Tibial artery (tissue), 4 donors: ENCODE measurements around the gene YTHDF1.

Experiments used
- DNase-seq, 2 donors: peaks; one replicate each; pipeline ENCODE4 v3.0.0-alpha.2; 2019
- H3K27ac ChIP-seq, 2 donors: fragments of 200-600 bp; sonication (generic) in 1 of 2; 1 replicate in 1 of 2; 2 replicates in 1 of 2; pipeline ENCODE4 v1.5.1; 2018 to 2019; ENCODE audit warnings: mild to moderate bottlenecking in 1 of 2
- H3K27me3 ChIP-seq, 2 donors: fragments of 200-600 bp; sonication (generic) in 1 of 2; one replicate each; pipeline versions ENCODE4 v1.5.1 to v1.6.0; 2016 to 2019
- H3K36me3 ChIP-seq, 3 donors: fragments of 200-600 bp; sonication (generic) in 2 of 3; one replicate each; pipeline ENCODE4 v1.5.1; 2016 to 2019; ENCODE audit warnings: mild to moderate bottlenecking in 2 of 3
- H3K4me1 ChIP-seq, 4 donors: fragments of 200-600 bp; sonication (generic) in 2 of 4; 1 replicate in 3 of 4; 2 replicates in 1 of 4; pipeline ENCODE4 v1.5.1; 2016 to 2019
- H3K4me3 ChIP-seq, 2 donors: fragments of 200-600 bp; sonication (generic) in 1 of 2; 1 replicate in 1 of 2; 2 replicates in 1 of 2; pipeline ENCODE4 v1.5.1; 2018 to 2019; ENCODE audit warnings: mild to moderate bottlenecking in 2 of 2
- H3K9me3 ChIP-seq, 3 donors: fragments of 200-600 bp; sonication (generic) in 1 of 3; one replicate each; pipeline ENCODE4 v1.5.1; 2016 to 2019
- CTCF ChIP-seq, 2 experiments: fragments of 200-600 bp in 1 of 2; fragments of 450-650 bp in 1 of 2; IDR thresholded peaks; one replicate each; pipeline ENCODE4 v1.5.1; 2017 to 2019; ENCODE audit warnings: antibody characterized with exemption in 2 of 2, mild to moderate bottlenecking in 1 of 2, moderate library complexity in 1 of 2
- intact Hi-C: fragments of 100-400 bp; cut with DNase I; formaldehyde crosslinking; loops from one replicate; pipeline ENCODE4 v1.15.0; 2023; ENCODE audit warnings: low total_unique reads

YTHDF1 gene

GRCh38 chr20:63246490-63247288 is 30.8 kb upstream of the YTHDF1 start:
- Histone ChIP-seq H3K27me3 (peaks cover 0 to 93% of the 10 kb centered on the region in 2 donors), H3K9me3 (no peaks in the 10 kb centered on the region), H3K27ac (no peak overlapping the region), H3K36me3 (no peaks in the 10 kb centered on the region), H3K4me1 (peaks cover 0 to 3% (median 0%) of the 10 kb centered on the region in 4 donors), H3K4me3 (no peak overlapping the region)
- TF ChIP-seq CTCF (IDR thresholded peaks at IDR 0.05), result no peak
- intact Hi-C loops, result no loop called here
- no peak for DNase-seq

GRCh38 chr20:63244468-63244867 is 28.5 kb upstream of the YTHDF1 start:
- no peaks in the 10 kb centered on the region for H3K36me3 ChIP-seq
- no peak for DNase-seq
- TF ChIP-seq CTCF (IDR thresholded peaks at IDR 0.05), result no peak
- H3K9me3 ChIP-seq, result no peaks in the 10 kb centered on the region
- no peak overlapping the region for H3K4me3 ChIP-seq
- H3K4me1 ChIP-seq, result peaks cover 0 to 3% (median 0%) of the 10 kb centered on the region in 4 donors
- no peak overlapping the region for H3K27ac ChIP-seq
- peaks cover 0 to 91% of the 10 kb centered on the region in 2 donors for H3K27me3 ChIP-seq
- intact Hi-C loops, result no loop called here

- H3K27me3 ChIP-seq, result peaks cover 0 to 85% of the 10 kb centered on the region in 2 donors
- H3K4me3 ChIP-seq, result no peak overlapping the region
- no peak overlapping the region for H3K27ac ChIP-seq
- no peak for DNase-seq
- no peak for TF ChIP-seq CTCF (IDR thresholded peaks at IDR 0.05)
- peaks cover 0 to 3% (median 0%) of the 10 kb centered on the region in 4 donors for H3K4me1 ChIP-seq
- H3K9me3 ChIP-seq, result no peaks in the 10 kb centered on the region
- intact Hi-C loops, result no loop called here
- no peaks in the 10 kb centered on the region for H3K36me3 ChIP-seq
Measured at GRCh38 chr20:63243604-63244247, 27.8 kb upstream of the YTHDF1 start.

- intact Hi-C loops, result no loop called here
- TF ChIP-seq CTCF (IDR thresholded peaks at IDR 0.05), result no peak
- DNase-seq, result no peak
- Histone ChIP-seq H3K9me3 (no peaks in the 10 kb centered on the region), H3K27ac (no peak overlapping the region), H3K4me3 (no peak overlapping the region), H3K36me3 (no peaks in the 10 kb centered on the region), H3K27me3 (peaks cover 0 to 85% of the 10 kb centered on the region in 2 donors), H3K4me1 (peaks cover 0 to 3% (median 0%) of the 10 kb centered on the region in 4 donors)
Measured at GRCh38 chr20:63242736-63243135, 26.8 kb upstream of the YTHDF1 start.

GRCh38 chr20:63241272-63241671 is 25.3 kb upstream of the YTHDF1 start:
- TF ChIP-seq CTCF (IDR thresholded peaks at IDR 0.05), result no peak
- Histone ChIP-seq H3K9me3 (no peaks in the 10 kb centered on the region), H3K36me3 (no peaks in the 10 kb centered on the region), H3K4me3 (no peak overlapping the region), H3K4me1 (no peaks in the 10 kb centered on the region), H3K27ac (no peak overlapping the region), H3K27me3 (peaks cover 0 to 85% of the 10 kb centered on the region in 2 donors)
- no peak for DNase-seq
- intact Hi-C loops, result no loop called here
